ENCODE data around the gene KRT32.
"Not testable (repeated sequence)": the region's sequence is repeated elsewhere in the genome, so short reads cannot be mapped to it uniquely, and the experiment has no call there.

KRT32 gene

GRCh38 chr17:41422586-41422985 lies 44.6 kb downstream of the KRT32 start:
- not testable (repeated sequence) for DNase-seq

- DNase-seq, result no peak
These were observed 45.6 kb downstream of the KRT32 start for GRCh38 chr17:41421617-41422016.

- no peak for DNase-seq
These were observed 46.1 kb downstream of the KRT32 start for GRCh38 chr17:41421116-41421515.

- DNase-seq, result no peak
These were observed 47.1 kb downstream of the KRT32 start for GRCh38 chr17:41420134-41420533.

GRCh38 chr17:41419716-41420115 lies 47.5 kb downstream of the KRT32 start:
- DNase-seq, result no peak

GRCh38 chr17:41418116-41418860 lies 48.9 kb downstream of the KRT32 start:
- DNase-seq, result no peak

GRCh38 chr17:41417576-41418015 lies 49.6 kb downstream of the KRT32 start:
- DNase-seq, result no peak

GRCh38 chr17:41417127-41417526 lies 50.1 kb downstream of the KRT32 start:
- no peak for DNase-seq

GRCh38 chr17:41416479-41416878 lies 50.7 kb downstream of the KRT32 start:
- DNase-seq, result no peak

GRCh38 chr17:41415833-41416335 lies 51.3 kb downstream of the KRT32 start:
- no peak for DNase-seq

GRCh38 chr17:41415411-41415810 lies 51.8 kb downstream of the KRT32 start:
- no peak for DNase-seq

GRCh38 chr17:41413982-41414381 lies 53.2 kb downstream of the KRT32 start:
- DNase-seq, result no peak

- DNase-seq, result no peak
These were observed 53.7 kb downstream of the KRT32 start for GRCh38 chr17:41413353-41413957.

GRCh38 chr17:41411072-41411840 lies 55.9 kb downstream of the KRT32 start:
- DNase-seq, result no peak
